Stimulated activated CD4-positive, alpha-beta T cell treated with anti-CD3 and anti-CD28 coated beads, TNF-alpha, amount 100 ng/mL, for 24 hours (primary cell): ENCODE results near the gene ENDOV.

Experiments
- DNase-seq, 3 experiments: peaks; one replicate each; pipeline ENCODE4 v3.0.0-alpha.2; 2020; ENCODE audit warnings: low read depth in 3 of 3

ENDOV gene

GRCh38 chr17:80485846-80486245 is 70.9 kb downstream of the ENDOV start:
- no peak for DNase-seq

GRCh38 chr17:80486692-80487091 is 71.7 kb downstream of the ENDOV start:
- no peak for DNase-seq

GRCh38 chr17:80487511-80487910 is 72.5 kb downstream of the ENDOV start:
- DNase-seq, result no peak
